Effector CD8-positive, alpha-beta T cell (primary cell): ENCODE measurements around the gene TUFT1.

Source experiments
- DNase-seq: peaks from one replicate; lab custom pipeline; 2025; lab: John Stamatoyannopoulos, UW

TUFT1 gene

GRCh38 chr1:151539321-151540020, 638 bp upstream of the TUFT1 start:
- no peak for DNase-seq

- DNase-seq = no peak
These were observed 871 bp downstream of the TUFT1 start for GRCh38 chr1:151540982-151541377.

- no peak for DNase-seq
These were observed 1.6 kb downstream of the TUFT1 start for GRCh38 chr1:151541752-151542151.

DNA sequence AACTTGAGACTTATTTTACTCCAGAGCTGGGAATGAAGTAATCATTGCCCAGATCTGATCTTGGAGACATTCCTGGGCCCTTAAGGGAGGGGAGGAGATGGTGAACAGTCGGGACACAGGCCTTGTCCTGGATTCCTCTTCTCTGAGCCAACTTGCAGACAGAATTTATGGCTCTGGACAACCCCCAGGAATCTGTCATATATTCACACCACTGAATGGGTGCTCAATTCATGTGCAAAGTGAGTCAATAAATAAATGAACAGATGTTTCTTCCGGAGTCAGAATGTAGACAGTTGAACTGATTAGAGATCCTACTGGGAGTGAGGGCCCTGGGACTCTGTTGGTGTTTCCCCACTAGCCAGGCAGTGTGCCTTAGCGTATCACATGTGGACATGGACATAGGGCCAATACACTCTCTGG, 2.6 kb downstream of the TUFT1 start:
- no peak for DNase-seq

DNA sequence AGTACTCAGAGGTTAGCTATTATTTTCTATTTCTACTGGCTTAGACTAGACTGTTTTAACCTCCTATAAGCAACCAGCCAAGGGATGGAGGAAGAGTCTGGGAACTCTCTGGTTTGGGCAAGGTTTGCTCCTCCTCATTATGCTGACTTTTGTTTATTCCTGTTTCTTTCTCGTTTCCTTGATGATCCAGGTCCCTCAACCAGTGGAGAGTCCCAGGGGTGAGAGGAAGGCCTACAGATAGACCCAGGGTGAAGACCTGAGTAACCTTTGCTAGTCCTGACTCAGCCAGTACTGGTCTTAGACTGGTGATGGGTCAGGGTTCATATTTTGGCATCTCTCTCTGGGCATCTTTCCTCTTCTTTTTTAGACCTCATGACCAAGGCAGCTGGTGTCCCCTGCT, 5.4 kb downstream of the TUFT1 start:
- no peak for DNase-seq

GRCh38 chr1:151546011-151546925, 6.2 kb downstream of the TUFT1 start:
- DNase-seq = no peak

GRCh38 chr1:151547119-151547899, 7.2 kb downstream of the TUFT1 start:
- no peak for DNase-seq

GRCh38 chr1:151547900-151548230, 7.8 kb downstream of the TUFT1 start:
- no peak for DNase-seq

GRCh38 chr1:151549199-151549598, 9.1 kb downstream of the TUFT1 start:
- no peak for DNase-seq

GRCh38 chr1:151553659-151554058, 13.6 kb downstream of the TUFT1 start:
- DNase-seq = no peak

GRCh38 chr1:151556052-151556451, 15.9 kb downstream of the TUFT1 start:
- no peak for DNase-seq

DNA sequence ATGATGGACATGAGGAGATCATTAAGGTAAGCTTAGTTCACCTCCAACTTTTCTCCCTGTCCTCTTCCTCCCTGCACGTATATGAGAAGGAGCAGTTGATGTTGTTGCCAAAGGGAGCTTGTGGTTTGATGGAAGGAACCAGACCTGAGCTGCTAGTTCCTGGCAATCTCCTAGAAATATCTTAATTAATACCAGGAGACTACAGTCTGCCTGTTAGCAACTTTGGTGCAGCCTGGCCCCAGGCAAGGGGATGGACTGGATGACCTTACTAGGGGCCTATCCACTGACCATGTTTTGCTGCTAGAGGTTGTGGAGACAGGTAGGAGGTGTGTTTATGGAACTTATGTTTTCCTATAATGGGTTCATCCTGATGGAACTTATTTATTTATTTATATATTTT, 22.6 kb downstream of the TUFT1 start:
- DNase-seq = no peak

DNA sequence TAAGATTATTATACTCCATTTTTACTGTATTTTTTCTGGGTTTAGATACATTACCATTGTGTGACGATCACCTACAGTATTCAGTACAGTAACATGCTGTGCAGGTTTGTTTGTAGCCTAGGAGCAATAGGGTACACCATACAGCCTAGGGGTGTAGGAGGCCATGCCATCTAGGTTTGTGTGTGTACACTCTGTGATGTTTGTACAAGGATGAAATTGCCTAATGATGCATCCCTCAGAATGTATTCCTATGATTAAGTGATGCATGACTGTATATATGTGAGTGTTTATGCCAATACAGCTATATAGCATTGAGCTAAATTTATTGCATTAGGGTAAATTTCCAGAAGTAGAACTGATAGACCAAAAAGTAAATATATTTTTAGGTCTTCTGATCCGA, 23.3 kb downstream of the TUFT1 start:
- DNase-seq = no peak

- no peak for DNase-seq
These were observed 25.5 kb downstream of the TUFT1 start for GRCh38 chr1:151565502-151566189.

DNA sequence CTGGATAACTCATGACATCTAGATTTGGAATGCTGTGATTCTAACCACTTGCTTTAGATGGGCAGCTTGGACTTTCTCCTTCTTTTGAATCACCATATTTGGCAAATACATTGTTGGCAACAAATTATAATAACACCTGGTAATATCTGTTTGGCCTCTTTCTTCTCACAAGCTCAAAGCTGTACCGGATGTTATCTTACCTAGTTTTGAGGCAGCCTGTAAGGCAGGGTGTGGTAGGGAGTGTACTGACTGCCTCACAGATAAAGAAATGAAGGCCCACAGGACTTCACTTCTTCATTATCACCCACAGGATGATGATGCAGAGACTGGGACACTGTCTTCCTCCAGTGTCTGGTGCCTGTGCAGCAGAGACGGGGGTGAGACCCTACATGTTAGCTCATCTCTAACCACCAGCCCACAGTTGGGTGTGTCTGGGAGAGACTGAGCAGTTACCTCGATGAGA, 28.5 kb downstream of the TUFT1 start:
- no peak for DNase-seq

- DNase-seq = no peak
These were observed 30.7 kb downstream of the TUFT1 start for GRCh38 chr1:151570819-151571218.

GRCh38 chr1:151574575-151575529, 34.7 kb downstream of the TUFT1 start:
- DNase-seq = no peak

GRCh38 chr1:151577173-151577572, 37.1 kb downstream of the TUFT1 start:
- no peak for DNase-seq

- DNase-seq = no peak
These were observed 38.8 kb downstream of the TUFT1 start for GRCh38 chr1:151578941-151579340.

DNA sequence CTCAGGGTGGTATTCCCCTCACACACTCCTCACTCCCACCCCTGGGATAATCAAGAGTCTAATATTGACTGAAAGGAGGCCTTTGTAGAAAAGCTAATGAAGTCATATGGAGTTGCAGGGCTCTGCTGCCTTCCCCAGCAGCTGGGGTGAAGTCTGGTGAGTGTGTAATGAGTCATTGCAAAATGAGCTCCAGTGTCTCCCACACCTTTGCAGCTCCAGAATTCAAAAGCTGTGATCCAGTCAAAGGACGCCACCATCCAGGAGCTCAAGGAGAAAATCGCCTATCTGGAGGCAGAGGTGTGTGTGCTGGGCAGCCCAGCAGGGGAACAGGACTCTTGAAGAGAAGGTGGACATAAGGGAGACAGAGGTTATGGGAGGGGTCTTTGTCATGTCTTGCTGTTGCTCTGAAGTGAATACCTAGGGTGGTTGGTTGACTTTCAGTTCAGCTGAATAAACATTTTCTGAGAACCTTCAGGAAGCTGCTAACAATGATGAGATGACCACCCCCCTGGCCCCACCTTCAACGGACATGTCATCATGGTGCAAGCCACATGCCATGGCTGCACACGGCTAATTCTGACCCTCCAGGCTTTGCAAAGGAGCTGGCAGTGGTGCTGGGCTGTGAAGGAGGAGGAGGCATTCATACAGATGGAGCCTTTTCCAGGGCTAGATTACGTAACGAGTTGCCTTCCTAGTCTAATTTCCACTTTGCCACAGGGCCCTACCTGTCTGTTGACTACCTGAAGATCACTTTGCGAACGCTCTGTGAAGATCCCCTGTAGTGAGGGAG, 39.5 kb downstream of the TUFT1 start:
- no peak for DNase-seq
